Mammary epithelial cell (primary cell): ENCODE measurements around the gene PICALM.

ENCODE experiments used
- CTCF ChIP-seq, 2 donors: IDR thresholded peaks in 1 of 2; conservative IDR thresholded peaks in 1 of 2; 2 replicates each; pipeline ENCODE4 v1.5.1; 2011 to 2012; ENCODE audit warnings: inconsistent platforms in 2 of 2, low read length in 2 of 2, mild to moderate bottlenecking in 2 of 2, control low read depth in 1 of 2, low read depth in 1 of 2; ENCODE audit not compliant: insufficient read depth in 1 of 2; ENCODE audit errors: extremely low read depth in 1 of 2
- EZH2 ChIP-seq: IDR thresholded peaks from 2 replicates; pipeline ENCODE4 v1.6.1; 2012; ENCODE audit warnings: low read length, inconsistent platforms, borderline replicate concordance

GRCh38 chr11:86091566-86091965, 22.7 kb upstream of the PICALM start:
- no peak for TF ChIP-seq CTCF (conservative IDR thresholded peaks at IDR 0.05 in 1 of 2, IDR thresholded peaks at IDR 0.05 in 1 of 2; ENCODE audit: extremely low read depth in 1 of 2, insufficient read depth in 1 of 2, low read depth in 1 of 2, low read length in 2 of 2)
- no peak for TF ChIP-seq EZH2
